Keratinocyte (primary cell): ENCODE results near the gene KRTAP10-6.

ENCODE experiments used
- EZH2 ChIP-seq: IDR thresholded peaks from one replicate; pipeline ENCODE4 v1.6.1; 2012; ENCODE audit warnings: inconsistent platforms, mild to moderate bottlenecking, low read length, moderate library complexity
- TF ChIP-seq, protein P1 (sequence below), 3 experiments: IDR thresholded peaks in 1 of 3; conservative IDR thresholded peaks in 1 of 3; optimal IDR thresholded peaks in 1 of 3; 2 replicates in 2 of 3; 3 replicates in 1 of 3; pipeline versions ENCODE3 to v1.5.1; 2011; ENCODE audit warnings: low read length in 3 of 3, mild to moderate bottlenecking in 3 of 3, moderate library complexity in 2 of 3, control low read depth in 1 of 3, inconsistent platforms in 1 of 3; ENCODE audit not compliant: insufficient read depth in 2 of 3; ENCODE audit errors: extremely low read depth in 1 of 3

GRCh38 chr21:44568261-44568660 is 24.0 kb downstream of the KRTAP10-6 start:
- TF ChIP-seq, protein P1, sequence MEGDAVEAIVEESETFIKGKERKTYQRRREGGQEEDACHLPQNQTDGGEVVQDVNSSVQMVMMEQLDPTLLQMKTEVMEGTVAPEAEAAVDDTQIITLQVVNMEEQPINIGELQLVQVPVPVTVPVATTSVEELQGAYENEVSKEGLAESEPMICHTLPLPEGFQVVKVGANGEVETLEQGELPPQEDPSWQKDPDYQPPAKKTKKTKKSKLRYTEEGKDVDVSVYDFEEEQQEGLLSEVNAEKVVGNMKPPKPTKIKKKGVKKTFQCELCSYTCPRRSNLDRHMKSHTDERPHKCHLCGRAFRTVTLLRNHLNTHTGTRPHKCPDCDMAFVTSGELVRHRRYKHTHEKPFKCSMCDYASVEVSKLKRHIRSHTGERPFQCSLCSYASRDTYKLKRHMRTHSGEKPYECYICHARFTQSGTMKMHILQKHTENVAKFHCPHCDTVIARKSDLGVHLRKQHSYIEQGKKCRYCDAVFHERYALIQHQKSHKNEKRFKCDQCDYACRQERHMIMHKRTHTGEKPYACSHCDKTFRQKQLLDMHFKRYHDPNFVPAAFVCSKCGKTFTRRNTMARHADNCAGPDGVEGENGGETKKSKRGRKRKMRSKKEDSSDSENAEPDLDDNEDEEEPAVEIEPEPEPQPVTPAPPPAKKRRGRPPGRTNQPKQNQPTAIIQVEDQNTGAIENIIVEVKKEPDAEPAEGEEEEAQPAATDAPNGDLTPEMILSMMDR (optimal IDR thresholded peaks at IDR 0.05 in 1 of 3, IDR thresholded peaks at IDR 0.05 in 1 of 3, conservative IDR thresholded peaks at IDR 0.05 in 1 of 3; ENCODE audit: extremely low read depth in 1 of 3, insufficient read depth in 2 of 3, low read length in 3 of 3): no peak
- no peak for TF ChIP-seq EZH2
